HL-60/S4 treated with retinoic acid at 250 ng/mL for 4 days and 3 days (cell line): ENCODE data around the gene TMEM107.
"Not testable (repeated sequence)": the region's sequence is repeated elsewhere in the genome, so short reads cannot be mapped to it uniquely, and the experiment has no call there.

Source experiments
- in situ Hi-C: fragments of 300-500 bp; cut with MboI; formaldehyde crosslinking; loops from 2 replicates; pipeline ENCODE4 v1.7.0; 2022; ENCODE audit warnings: low sequenced_read_pairs

Gene TMEM107

DNA sequence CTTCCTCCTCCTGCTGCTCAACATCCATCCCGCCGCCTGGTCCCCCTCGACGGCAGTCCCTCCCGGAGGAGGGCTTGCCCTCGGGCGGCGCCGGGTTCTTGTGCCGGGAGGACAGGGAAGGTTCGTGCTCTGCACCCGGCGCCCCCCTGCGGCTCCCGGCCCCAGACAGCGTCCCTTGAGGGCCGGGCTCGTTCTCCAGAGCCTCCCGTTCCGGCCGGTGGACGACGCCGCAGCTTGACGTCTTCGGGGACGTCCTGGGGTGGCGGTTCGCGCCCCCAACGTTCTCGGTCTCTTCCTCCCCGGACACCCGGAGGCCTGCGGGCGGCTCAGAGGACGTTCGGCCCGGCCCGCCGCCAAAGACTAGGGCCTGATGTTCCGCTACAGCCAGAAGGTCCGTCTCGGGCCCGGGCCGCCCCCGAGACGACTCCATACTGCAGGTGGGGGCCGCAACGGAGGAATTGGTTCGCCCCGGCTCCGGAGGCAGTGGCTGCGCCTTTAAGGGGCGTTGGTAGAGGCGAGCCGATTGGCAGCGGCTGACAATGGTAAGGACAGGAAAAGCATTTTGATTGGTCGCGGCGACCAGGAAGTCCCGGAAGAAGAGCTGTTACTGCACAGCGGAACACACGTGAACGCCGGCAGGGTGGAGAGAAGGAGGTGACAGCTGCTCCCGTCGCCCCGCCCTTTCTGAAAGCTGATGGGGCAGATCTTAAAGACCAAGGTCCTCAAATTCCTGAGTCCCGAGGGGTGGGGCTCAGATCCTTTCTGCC, 13.7 kb upstream of the TMEM107 start, which contains the start of gene BORCS6:
Gene BORCS6 (minus strand): TSS at position 470 of the 767 bp plus-strand sequence. CDS start 40 bp downstream, at position 430.
- in situ Hi-C loops = no loop called here

DNA sequence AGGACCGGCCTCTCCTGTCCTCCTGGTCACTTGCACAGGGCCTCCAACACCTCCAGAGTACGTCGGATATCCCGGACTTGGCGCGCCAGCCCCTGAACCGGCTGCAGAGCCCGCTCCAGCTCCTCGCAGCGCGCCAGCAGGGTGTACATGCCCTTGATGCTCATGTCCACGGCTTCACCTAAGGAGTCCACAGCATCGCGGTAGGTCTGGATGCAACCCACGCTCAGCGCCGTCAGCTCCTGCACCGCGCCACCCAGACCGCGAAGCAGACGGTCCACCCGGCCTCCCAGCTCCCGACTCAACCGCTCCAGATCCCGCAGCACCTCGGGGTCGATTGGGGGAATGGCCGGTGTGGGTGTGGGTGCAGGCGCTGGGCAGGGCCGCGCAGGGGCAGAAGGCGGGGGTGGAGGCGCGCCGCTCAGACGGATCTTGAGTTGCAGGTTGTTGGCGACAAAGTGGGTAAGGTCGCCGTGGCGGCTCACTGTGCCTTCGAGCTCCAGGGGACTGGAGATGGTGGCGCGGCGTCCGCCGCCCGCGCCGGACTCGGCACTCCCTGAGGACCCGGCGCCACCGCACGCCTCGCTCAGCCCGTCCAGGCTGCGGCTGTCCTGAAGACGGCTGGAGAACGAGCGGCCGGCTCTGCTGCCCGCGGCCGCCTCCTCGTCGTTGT, 13.0 kb upstream of the TMEM107 start:
- in situ Hi-C loops = no loop called here

DNA sequence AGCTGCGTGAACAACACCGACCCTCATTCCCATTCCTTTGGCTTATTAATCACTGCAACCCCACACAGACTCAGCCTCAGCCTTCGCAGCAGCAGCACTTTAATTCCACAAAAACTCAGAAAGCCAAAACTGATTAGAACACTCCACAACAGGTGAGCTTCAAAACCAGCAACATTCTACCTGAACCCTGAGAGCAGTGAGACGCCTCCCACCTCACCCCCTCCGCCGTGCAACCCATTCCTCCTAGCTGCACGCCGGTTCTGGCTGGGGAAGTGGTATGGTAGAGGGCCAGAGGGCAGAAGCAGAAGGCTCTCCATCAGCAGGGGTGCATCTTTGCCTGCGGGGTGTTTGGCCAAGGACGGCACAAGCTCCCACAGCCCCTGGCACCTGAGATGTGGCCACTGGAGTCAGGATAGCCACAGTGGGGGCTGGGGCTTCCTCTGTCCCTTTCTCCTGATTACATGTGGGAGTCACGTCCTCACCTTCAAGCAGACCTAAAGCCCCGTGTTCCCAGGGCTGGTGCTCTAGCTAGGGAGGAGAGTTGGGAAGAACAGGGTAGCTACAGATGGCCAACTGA, 12.2 kb upstream of the TMEM107 start:
- in situ Hi-C loops = no loop called here

GRCh38 chr17:8187517-8188262, 11.5 kb upstream of the TMEM107 start:
- in situ Hi-C loops = no loop called here

DNA sequence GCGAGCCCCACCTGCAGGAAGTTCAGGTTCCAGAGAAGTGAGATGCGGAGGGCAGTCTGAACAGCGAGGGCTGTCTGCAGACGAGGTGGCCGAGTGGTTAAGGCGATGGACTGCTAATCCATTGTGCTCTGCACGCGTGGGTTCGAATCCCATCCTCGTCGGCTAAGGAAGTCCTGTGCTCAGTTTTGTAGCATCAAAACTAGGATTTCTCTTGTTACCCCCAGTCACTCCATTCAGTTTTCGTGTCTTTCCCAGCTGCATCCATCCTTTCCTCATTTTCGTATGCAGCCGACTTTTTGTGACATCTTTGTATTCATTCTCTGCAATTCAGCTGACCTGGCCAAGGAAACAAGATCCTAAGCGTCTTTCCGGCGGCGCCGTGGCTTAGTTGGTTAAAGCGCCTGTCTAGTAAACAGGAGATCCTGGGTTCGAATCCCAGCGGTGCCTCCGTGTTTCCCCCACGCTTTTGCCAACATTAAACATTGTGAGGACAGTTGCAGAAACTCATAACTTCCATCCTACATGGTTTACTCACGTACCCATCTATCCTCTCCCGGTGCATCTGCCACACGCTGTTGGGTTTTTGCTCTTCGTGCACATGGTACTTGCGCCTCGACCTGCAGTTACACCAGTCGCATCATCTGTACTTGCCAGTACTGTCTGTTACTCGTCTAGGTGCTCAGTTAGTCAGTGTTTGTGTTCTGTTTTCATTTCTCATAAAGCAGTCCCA, 10.8 kb upstream of the TMEM107 start:
- in situ Hi-C loops = no loop called here

- in situ Hi-C loops = no loop called here
Measured at GRCh38 chr17:8186446-8186786, 10.2 kb upstream of the TMEM107 start.

- in situ Hi-C loops = no loop called here
Measured at GRCh38 chr17:8185582-8186445, 9.6 kb upstream of the TMEM107 start.

GRCh38 chr17:8176998-8177731, 985 bp upstream of the TMEM107 start:
- in situ Hi-C loops = no loop called here

- in situ Hi-C loops = no loop called here
Measured at GRCh38 chr17:8175795-8176196, 384 bp downstream of the TMEM107 start.

DNA sequence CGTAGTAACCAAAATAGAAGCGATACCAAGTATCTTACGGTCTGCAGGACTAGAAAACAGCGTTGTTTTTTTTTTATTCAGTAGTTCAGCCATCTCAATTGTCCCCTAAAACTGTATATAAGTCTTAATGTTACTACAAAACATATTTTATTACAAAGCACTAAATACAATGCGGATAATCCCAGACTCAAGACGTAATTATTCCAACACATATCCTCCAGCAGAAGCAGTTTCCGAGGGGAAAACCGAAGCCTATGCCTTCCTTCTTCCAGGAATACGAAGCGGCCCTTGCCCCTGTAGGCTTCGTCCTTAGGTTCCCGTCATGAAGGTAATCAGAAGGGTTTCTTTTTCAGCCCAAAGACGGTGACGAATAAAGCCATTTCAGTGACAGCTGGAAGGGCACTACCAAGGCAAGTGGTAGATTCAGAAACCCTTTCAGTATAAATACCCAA, 2.3 kb downstream of the TMEM107 start:
- in situ Hi-C loops = no loop called here

- in situ Hi-C loops = no loop called here
Measured at GRCh38 chr17:8173056-8173870, 2.9 kb downstream of the TMEM107 start.

DNA sequence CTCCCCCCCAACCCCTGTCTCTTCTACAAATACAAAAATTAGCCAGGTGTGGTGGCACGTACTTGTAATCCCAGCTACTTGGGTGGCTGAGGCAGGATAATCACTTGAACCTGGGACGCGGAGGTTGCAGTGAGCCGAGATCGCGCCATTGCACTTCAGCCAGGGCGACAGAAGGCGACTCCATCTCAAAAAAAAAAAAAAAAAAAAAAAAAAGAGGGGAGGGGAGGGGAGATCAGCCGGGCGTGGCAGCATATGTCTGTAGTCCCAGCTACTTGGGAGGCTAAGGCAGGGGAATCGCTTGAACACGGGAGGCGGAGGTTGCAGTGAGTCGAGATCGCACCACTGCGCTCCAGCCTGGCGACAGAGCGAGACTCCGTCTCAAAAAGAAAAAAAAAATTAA, 6.0 kb downstream of the TMEM107 start:
- in situ Hi-C loops = not testable (repeated sequence)

DNA sequence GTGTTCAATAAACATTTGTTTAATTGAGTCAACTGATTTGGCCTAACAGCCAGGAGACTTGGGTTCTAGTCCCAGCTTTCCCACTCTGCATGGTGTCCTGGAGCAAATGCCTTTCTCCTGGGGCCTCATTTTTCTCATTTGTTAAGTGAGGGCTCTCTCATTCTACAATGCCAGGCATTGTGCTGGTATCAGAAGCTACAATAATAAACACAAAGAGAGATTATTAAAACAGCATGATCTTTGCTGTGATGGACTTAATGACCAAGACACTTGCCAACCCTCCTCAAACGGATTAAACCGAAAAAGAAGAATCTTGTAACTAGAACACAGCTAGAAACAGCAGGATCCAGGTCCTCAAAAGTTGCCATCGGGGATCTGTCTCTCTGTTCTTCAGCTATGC, 8.7 kb downstream of the TMEM107 start:
- in situ Hi-C loops = no loop called here

DNA sequence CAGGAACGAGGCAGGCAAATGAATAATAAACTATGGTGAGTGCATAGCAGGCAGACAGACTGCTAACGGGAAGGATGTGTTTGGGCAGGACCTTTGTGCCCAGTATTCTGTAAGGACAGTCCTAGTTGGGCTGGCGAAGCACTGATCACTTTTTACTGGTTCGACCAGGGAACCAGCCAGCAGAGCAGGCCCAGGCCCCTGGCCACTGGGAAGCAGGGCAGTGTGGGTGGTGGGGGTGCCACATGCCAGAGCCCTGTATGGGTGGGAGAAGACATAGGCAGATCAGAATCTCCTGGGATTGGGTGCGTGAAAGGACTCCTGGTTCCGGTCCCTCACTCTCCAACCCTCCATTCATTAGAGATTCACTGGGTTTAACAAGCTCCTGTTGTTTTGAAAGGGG, 9.4 kb downstream of the TMEM107 start:
- in situ Hi-C loops = no loop called here

- in situ Hi-C loops = no loop called here
Measured at GRCh38 chr17:8164815-8165131, 11.4 kb downstream of the TMEM107 start.

- in situ Hi-C loops = no loop called here
Measured at GRCh38 chr17:8163978-8164814, 12.0 kb downstream of the TMEM107 start.
